Tibial artery (tissue), 4 donors: Measurements from ENCODE around the gene GEN1.

Experiments
- DNase-seq, 2 donors: peaks; one replicate each; pipeline ENCODE4 v3.0.0-alpha.2; 2019
- H3K27ac ChIP-seq, 2 donors: fragments of 200-600 bp; sonication (generic) in 1 of 2; 1 replicate in 1 of 2; 2 replicates in 1 of 2; pipeline ENCODE4 v1.5.1; 2018 to 2019; ENCODE audit warnings: mild to moderate bottlenecking in 1 of 2
- H3K27me3 ChIP-seq, 2 donors: fragments of 200-600 bp; sonication (generic) in 1 of 2; one replicate each; pipeline versions ENCODE4 v1.5.1 to v1.6.0; 2016 to 2019
- H3K36me3 ChIP-seq, 3 donors: fragments of 200-600 bp; sonication (generic) in 2 of 3; one replicate each; pipeline ENCODE4 v1.5.1; 2016 to 2019; ENCODE audit warnings: mild to moderate bottlenecking in 2 of 3
- H3K4me1 ChIP-seq, 4 donors: fragments of 200-600 bp; sonication (generic) in 2 of 4; 1 replicate in 3 of 4; 2 replicates in 1 of 4; pipeline ENCODE4 v1.5.1; 2016 to 2019
- H3K4me3 ChIP-seq, 2 donors: fragments of 200-600 bp; sonication (generic) in 1 of 2; 1 replicate in 1 of 2; 2 replicates in 1 of 2; pipeline ENCODE4 v1.5.1; 2018 to 2019; ENCODE audit warnings: mild to moderate bottlenecking in 2 of 2
- H3K9me3 ChIP-seq, 3 donors: fragments of 200-600 bp; sonication (generic) in 1 of 3; one replicate each; pipeline ENCODE4 v1.5.1; 2016 to 2019
- CTCF ChIP-seq, 2 experiments: fragments of 200-600 bp in 1 of 2; fragments of 450-650 bp in 1 of 2; IDR thresholded peaks; one replicate each; pipeline ENCODE4 v1.5.1; 2017 to 2019; ENCODE audit warnings: antibody characterized with exemption in 2 of 2, mild to moderate bottlenecking in 1 of 2, moderate library complexity in 1 of 2
- intact Hi-C: fragments of 100-400 bp; cut with DNase I; formaldehyde crosslinking; loops from one replicate; pipeline ENCODE4 v1.15.0; 2023; ENCODE audit warnings: low total_unique reads

Gene GEN1

GRCh38 chr2:17728210-17728609, 25.7 kb upstream of the GEN1 start:
- Histone ChIP-seq H3K36me3 (peaks cover 23 to 71% (median 37%) of the 10 kb centered on the region in 3 donors), H3K27me3 (no peaks in the 10 kb centered on the region), H3K9me3 (no peaks in the 10 kb centered on the region), H3K27ac (no peak overlapping the region), H3K4me1 (peaks cover 0 to 3% (median 0%) of the 10 kb centered on the region in 4 donors), H3K4me3 (no peak overlapping the region)
- intact Hi-C loops = loop anchor here (10.0 kb wide), 2 partner anchors 107 to 647 kb away; no protein-coding TSS in a partner anchor
- no peak for TF ChIP-seq CTCF (IDR thresholded peaks at IDR 0.05)
- DNase-seq = no peak

DNA sequence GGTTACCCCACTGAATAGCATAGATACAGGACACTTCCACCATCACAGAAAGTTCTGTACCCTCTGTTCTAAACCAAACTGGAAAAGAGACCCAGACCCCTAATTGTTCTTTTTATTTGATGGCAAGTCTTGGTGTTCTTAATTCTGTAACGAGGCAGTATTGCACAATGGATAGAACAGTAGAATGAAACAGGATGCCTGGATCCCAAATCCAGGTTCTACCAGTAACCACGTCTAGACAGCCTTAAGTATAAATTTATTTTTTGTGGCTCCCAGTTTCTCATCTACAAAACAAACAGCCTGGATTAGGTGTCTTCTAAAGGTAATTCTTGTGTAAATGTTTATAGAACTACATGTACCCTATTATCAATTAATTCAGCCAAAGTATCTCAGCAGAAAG, 24.1 kb upstream of the GEN1 start:
- Histone ChIP-seq H3K4me1 (peaks cover 0 to 7% (median 0%) of the 10 kb centered on the region in 4 donors), H3K9me3 (no peaks in the 10 kb centered on the region), H3K27ac (no peak overlapping the region), H3K27me3 (no peaks in the 10 kb centered on the region), H3K4me3 (no peak overlapping the region), H3K36me3 (peaks cover 16 to 68% (median 29%) of the 10 kb centered on the region in 3 donors)
- no peak for DNase-seq
- intact Hi-C loops = loop anchor here (10.0 kb wide), 2 partner anchors 105 to 645 kb away; no protein-coding TSS in a partner anchor
- TF ChIP-seq CTCF (IDR thresholded peaks at IDR 0.05) = no peak

GRCh38 chr2:17733599-17733998, 20.3 kb upstream of the GEN1 start:
- H3K9me3 ChIP-seq = no peaks in the 10 kb centered on the region
- no peaks in the 10 kb centered on the region for H3K27me3 ChIP-seq
- no peak overlapping the region for H3K4me3 ChIP-seq
- no peak overlapping the region for H3K27ac ChIP-seq
- intact Hi-C loops = no loop called here
- H3K4me1 ChIP-seq = peaks cover 0 to 7% (median 0%) of the 10 kb centered on the region in 4 donors
- H3K36me3 ChIP-seq = peaks cover 29 to 83% (median 30%) of the 10 kb centered on the region in 3 donors
- DNase-seq = no peak
- TF ChIP-seq CTCF (IDR thresholded peaks at IDR 0.05) = no peak

DNA sequence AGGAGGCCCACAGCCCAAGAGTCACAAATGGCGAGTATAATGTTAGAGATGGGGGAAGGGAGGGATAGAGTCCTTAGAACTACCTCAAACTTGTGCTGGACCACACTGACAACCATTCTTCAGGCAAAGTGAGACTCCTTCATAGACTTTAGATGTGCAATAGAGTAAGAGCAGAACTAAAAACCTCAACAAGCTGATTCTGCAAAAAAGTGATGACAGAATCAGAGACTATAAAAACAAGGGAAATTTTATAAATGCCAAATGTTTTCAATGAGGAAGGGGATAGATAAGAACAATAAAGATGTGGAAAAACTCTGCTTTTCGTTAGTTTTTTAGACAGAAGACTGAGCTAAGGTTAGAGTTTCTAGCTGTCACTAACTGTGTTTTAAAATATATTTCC, 18.1 kb upstream of the GEN1 start:
- Histone ChIP-seq H3K9me3 (no peaks in the 10 kb centered on the region), H3K4me1 (peaks cover 0 to 7% (median 0%) of the 10 kb centered on the region in 4 donors), H3K27ac (no peak overlapping the region), H3K4me3 (no peak overlapping the region), H3K36me3 (peaks cover 28 to 70% (median 29%) of the 10 kb centered on the region in 3 donors), H3K27me3 (no peaks in the 10 kb centered on the region)
- DNase-seq = no peak
- intact Hi-C loops = no loop called here
- no peak for TF ChIP-seq CTCF (IDR thresholded peaks at IDR 0.05)

DNA sequence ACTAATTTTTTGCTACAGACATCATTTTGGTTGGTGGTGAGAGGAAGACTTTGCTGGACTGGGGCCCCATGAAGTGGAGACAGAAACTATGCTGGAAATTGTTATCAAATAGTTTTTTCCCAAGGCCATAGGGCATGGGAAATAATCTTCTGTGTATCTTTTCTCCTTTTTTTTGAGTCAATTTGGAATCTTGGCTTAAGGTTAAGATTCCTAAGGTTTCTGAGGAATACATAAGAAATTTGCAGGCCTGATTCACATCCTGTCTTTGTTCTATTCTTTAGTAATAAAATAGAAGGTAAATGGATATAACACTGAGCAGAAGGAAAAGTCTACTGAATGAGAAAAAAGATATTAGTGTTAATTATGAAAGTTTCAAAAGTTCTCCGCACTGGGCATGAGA, 16.9 kb upstream of the GEN1 start:
- peaks cover 0 to 7% (median 0%) of the 10 kb centered on the region in 4 donors for H3K4me1 ChIP-seq
- peaks cover 18 to 60% (median 23%) of the 10 kb centered on the region in 3 donors for H3K36me3 ChIP-seq
- no peak for DNase-seq
- intact Hi-C loops = no loop called here
- no peaks in the 10 kb centered on the region for H3K9me3 ChIP-seq
- no peaks in the 10 kb centered on the region for H3K27me3 ChIP-seq
- no peak overlapping the region for H3K4me3 ChIP-seq
- no peak overlapping the region for H3K27ac ChIP-seq
- TF ChIP-seq CTCF (IDR thresholded peaks at IDR 0.05) = no peak

DNA sequence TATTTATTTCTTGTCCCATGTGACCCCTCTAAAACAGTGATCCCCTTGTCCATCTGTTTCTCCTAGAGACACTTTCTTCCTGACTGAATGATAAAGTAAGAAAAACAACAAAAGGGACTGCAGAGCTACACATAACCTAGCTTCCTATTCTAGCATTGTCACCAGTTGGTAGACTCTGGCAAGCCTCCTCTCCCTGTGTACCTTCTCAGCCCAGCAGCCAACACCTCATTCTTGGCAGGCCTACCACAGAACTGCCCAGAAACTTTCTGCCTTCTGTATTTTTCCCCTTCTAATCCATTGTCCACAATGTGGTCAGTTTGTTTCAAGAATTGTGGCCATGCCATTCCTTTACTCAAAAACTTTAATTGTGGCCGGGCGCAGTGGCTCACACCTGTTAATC, 13.7 kb upstream of the GEN1 start:
- Histone ChIP-seq H3K9me3 (no peaks in the 10 kb centered on the region), H3K27me3 (no peaks in the 10 kb centered on the region), H3K36me3 (peaks cover 23 to 40% (median 26%) of the 10 kb centered on the region in 3 donors), H3K4me1 (no peaks in the 10 kb centered on the region), H3K4me3 (no peak overlapping the region), H3K27ac (no peak overlapping the region)
- no peak for DNase-seq
- no peak for TF ChIP-seq CTCF (IDR thresholded peaks at IDR 0.05)
- intact Hi-C loops = no loop called here
